ENCODE results near the gene DNAJC7. TPM values are rescaled to one million over a fixed set of nuclear protein-coding genes. Genes with fewer than 3 reads are reported as not detected.
A peak's percentile ranks its signal among the peaks of the same experiment; 100 is the strongest.
"Not testable (repeated sequence)": the region's sequence is repeated elsewhere in the genome, so short reads cannot be mapped to it uniquely, and the experiment has no call there.

The DNAJC7 gene
- total RNA-seq, 1 donor from 2014 or later, result 76.6 TPM

- ATAC-seq, result peak; percentile 94
- peak; percentile 80 for DNase-seq
- intact Hi-C loops (cut with micrococcal nuclease), result no loop called here
Observed at GRCh38 chr17:41937970-41938954, 79.0 kb downstream of the DNAJC7 start.

DNA sequence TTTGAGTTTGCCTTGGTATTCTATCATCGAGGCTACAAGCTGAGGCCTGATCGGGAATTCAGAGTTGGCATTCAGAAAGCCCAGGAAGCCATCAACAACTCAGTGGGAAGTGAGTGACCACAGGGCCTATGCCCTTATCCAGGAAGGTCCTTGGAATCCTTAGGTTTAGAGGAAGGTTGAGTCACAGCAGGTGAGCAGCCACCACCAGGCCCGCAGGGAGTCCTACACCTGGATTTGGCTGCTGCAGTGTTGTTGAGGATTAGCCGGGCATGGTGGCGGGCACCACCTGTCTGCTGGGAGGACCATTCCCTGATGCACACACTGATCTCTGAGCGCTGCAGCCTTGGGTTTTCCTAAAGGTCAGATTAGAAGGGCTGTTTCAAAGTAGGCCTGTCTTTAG lies 81.6 kb downstream of the DNAJC7 start:
- DNase-seq, result no peak
- intact Hi-C loops (cut with micrococcal nuclease), result no loop called here
- ATAC-seq, result no peak

GRCh38 chr17:41932816-41933389 lies 84.3 kb downstream of the DNAJC7 start:
- intact Hi-C loops (cut with micrococcal nuclease), result no loop called here
- ATAC-seq (no peak), DNase-seq (no peak)

GRCh38 chr17:41931715-41932114 lies 85.5 kb downstream of the DNAJC7 start:
- ATAC-seq; DNase-seq; intact Hi-C loops (cut with micrococcal nuclease): not testable (repeated sequence)

GRCh38 chr17:41930833-41931156 lies 86.4 kb downstream of the DNAJC7 start:
- intact Hi-C loops (cut with micrococcal nuclease); ATAC-seq: not testable (repeated sequence)

DNA sequence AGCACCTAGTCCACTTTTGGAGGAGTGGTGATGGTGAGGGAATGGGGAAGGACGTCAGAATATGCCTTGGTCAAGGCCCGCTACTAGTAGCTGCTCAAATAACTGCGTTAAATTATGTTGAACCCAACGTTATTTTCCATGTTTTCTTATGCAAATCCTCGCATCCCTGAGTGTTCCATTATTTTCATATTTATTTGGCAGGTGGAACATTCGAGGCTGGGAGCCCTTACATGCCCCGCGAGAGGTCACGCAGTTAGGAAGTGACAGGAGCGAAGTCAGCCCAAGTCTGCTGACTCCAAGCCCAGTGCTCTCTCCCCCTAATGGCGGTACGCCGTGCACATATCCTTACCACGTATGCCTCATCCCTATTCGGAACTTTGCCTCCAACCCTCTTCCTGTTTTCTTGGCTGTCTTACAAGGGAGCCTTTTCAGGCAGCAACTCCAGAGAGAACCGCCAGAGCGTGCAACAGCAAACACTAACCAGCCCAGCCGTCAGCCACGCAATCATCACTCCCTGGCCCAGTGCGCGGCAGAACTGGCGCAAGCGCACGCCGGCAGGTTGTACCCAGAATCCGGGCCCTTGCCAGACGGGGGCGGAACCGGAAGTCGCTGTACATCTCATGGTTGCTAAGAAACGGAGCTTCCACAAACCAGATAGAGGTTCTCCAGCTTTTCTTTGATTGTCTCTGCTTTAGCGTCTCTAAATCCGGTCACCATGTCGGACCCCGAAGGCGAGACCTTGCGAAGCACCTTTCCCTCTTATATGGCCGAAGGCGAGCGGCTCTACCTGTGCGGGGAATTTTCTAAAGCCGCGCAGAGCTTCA lies 87.0 kb downstream of the DNAJC7 start, which contains the start of gene ODAD4:
Gene ODAD4, plus strand, starts transcription at position 609 of the 824 bp plus-strand sequence. Its CDS starts 107 bp downstream, at position 716.
- peak; percentile 98 for ATAC-seq
- intact Hi-C loops (cut with micrococcal nuclease), result no loop called here

More at GRCh38 chr17:41930833-41931156, 86.4 kb downstream of the DNAJC7 start:
- peak; percentile 40 for DNase-seq

GRCh38 chr17:41928693-41929251 lies 88.5 kb downstream of the DNAJC7 start:
- ATAC-seq, result no peak
- intact Hi-C loops (cut with micrococcal nuclease), result no loop called here
- no peak for DNase-seq

More for the DNA sequence above, 87.0 kb downstream of the DNAJC7 start, which contains the start of gene ODAD4:
- peak; percentile 99 for DNase-seq

Other genes with a start within 250 kb of the DNAJC7 start
- gene JUP, start 230.7 kb downstream of the DNAJC7 start, total RNA-seq, result 217 TPM
- gene P3H4, start 205.5 kb downstream of the DNAJC7 start, total RNA-seq, result 7.0 TPM
- gene FKBP10, start 204.4 kb downstream of the DNAJC7 start, total RNA-seq, result 10.2 TPM
- gene NT5C3B, start 181.2 kb downstream of the DNAJC7 start, total RNA-seq, result 19.3 TPM
- 0.12 TPM for gene KLHL10, start 179.6 kb downstream of the DNAJC7 start, total RNA-seq
- gene KLHL11, start 152.0 kb downstream of the DNAJC7 start, total RNA-seq, result 3.5 TPM
- 24.5 TPM for gene ACLY, start 98.5 kb downstream of the DNAJC7 start, total RNA-seq
- 0.52 TPM for gene ODAD4, start 86.8 kb downstream of the DNAJC7 start, total RNA-seq
- gene CNP, start 50.6 kb downstream of the DNAJC7 start, total RNA-seq, result 28.6 TPM
- 44.8 TPM for gene NKIRAS2, start 2.7 kb upstream of the DNAJC7 start, total RNA-seq
- 0.52 TPM for gene C17orf113, start 33.2 kb upstream of the DNAJC7 start, total RNA-seq
- gene ZNF385C, start 81.0 kb upstream of the DNAJC7 start, total RNA-seq, result 0.20 TPM
- 3.8 TPM for gene DHX58, start 95.3 kb upstream of the DNAJC7 start, total RNA-seq
- gene KAT2A, start 103.9 kb upstream of the DNAJC7 start, total RNA-seq, result 26.1 TPM
- 0.12 TPM for gene HSPB9, start 105.4 kb upstream of the DNAJC7 start, total RNA-seq
- 47.1 TPM for gene RAB5C, start 137.6 kb upstream of the DNAJC7 start, total RNA-seq
- gene KCNH4, start 163.7 kb upstream of the DNAJC7 start, total RNA-seq, result 0.15 TPM
- not detected for gene HCRT, start 168.0 kb upstream of the DNAJC7 start, total RNA-seq
- gene GHDC, start 177.1 kb upstream of the DNAJC7 start, total RNA-seq, result 7.0 TPM

Data from left ventricle myocardium superior (tissue), 1 donor.